Right lobe of liver (tissue), 6 donors: Measurements from ENCODE around the gene ZXDC. TPM values are rescaled to one million over a fixed set of nuclear protein-coding genes. Genes with fewer than 3 reads are reported as not detected.

Experiments used
- ATAC-seq, 4 donors: fragments of 200-7000 bp; cut with Tn5 transposase; one replicate each; pipeline ENCODE4 v1.9.1; 2020; ENCODE audit warnings: mild to moderate bottlenecking in 4 of 4, moderate library complexity in 4 of 4
- DNase-seq, 3 donors: peaks; one replicate each; pipeline ENCODE4 v3.0.0-alpha.2; 2020
- H3K27ac ChIP-seq, 3 donors: fragments of 200-600 bp; one replicate each; pipeline ENCODE4 v1.8.0; 2022
- H3K27me3 ChIP-seq, 2 donors: fragments of 200-600 bp; one replicate each; pipeline ENCODE4 v1.8.0; 2022
- H3K36me3 ChIP-seq, 4 donors: fragments of 200-600 bp; sonication (generic) in 1 of 4; one replicate each; pipeline versions ENCODE4 v1.5.1 to v1.8.0; 2017 to 2022; ENCODE audit warnings: control low read depth in 1 of 4
- H3K4me1 ChIP-seq, 4 donors: fragments of 200-600 bp; sonication (generic) in 1 of 4; one replicate each; pipeline versions ENCODE4 v1.5.1 to v1.8.0; 2017 to 2022; ENCODE audit warnings: control low read depth in 1 of 4
- H3K4me3 ChIP-seq, 3 donors: fragments of 200-600 bp; one replicate each; pipeline ENCODE4 v1.8.0; 2022
- H3K9me3 ChIP-seq, 4 donors: fragments of 200-600 bp; sonication (generic) in 1 of 4; one replicate each; pipeline versions ENCODE4 v1.5.1 to v1.8.0; 2017 to 2022; ENCODE audit warnings: control low read depth in 1 of 4
- POLR2A ChIP-seq: fragments of 450-650 bp; IDR thresholded peaks from one replicate; pipeline ENCODE4 v1.6.1; 2017; ENCODE audit warnings: antibody characterized with exemption, mild to moderate bottlenecking
- WGBS: methylation state at CpG from one replicate; pipeline ENCODE4 v1.1.6; 2018; ENCODE audit warnings: low coverage, low lambda C conversion rate; ENCODE audit not compliant: insufficient coverage; ENCODE audit errors: missing lambda C conversion rate; 5-methylcytosine and 5-hydroxymethylcytosine counted together
- intact Hi-C, 2 donors: fragments of 100-400 bp; cut with DNase I; formaldehyde crosslinking; loops; one replicate each; pipeline versions ENCODE4 v1.11.2 to v1.14.1; 2022
- total RNA-seq, 6 experiments: library from RNA; depleted of rRNA in 2 of 6; stranded (reverse); fragments of >200 nt in 2 of 6; fragmentation: NEBNext Ultra II Directional in 3 of 6; extraction: Animal tissue kit (Norgen Biotek cat#: 25700) in 3 of 6; gene quantifications; one replicate each; pipeline versions ENCODE4 v1.1.0 to v1.2.4, GENCODE V29; 2016 to 2023
- TF ChIP-seq, protein P1 (sequence below), 4 donors: fragments of 200-600 bp in 3 of 4; fragments of 450-650 bp in 1 of 4; IDR thresholded peaks; one replicate each; pipeline versions ENCODE4 v1.5.1 to v1.8.0; 2016 to 2022; ENCODE audit warnings: antibody characterized with exemption in 4 of 4, mild to moderate bottlenecking in 2 of 4
- donor health status: DM: no; HTN: yes; CAD: no.
- donor health status: DM: no; HTN: no; CAD: no.
- donor health status: DM: no; HTN: no; CAD: no.
- donor health status: DM: no; HTN: yes; CAD: no.
- donor health status: DM: no; HTN: yes; CAD: no.

The ZXDC gene
- total RNA-seq, 6 experiments from 2014 or later: 16.4 to 30.2 (median 24.0) TPM

DNA sequence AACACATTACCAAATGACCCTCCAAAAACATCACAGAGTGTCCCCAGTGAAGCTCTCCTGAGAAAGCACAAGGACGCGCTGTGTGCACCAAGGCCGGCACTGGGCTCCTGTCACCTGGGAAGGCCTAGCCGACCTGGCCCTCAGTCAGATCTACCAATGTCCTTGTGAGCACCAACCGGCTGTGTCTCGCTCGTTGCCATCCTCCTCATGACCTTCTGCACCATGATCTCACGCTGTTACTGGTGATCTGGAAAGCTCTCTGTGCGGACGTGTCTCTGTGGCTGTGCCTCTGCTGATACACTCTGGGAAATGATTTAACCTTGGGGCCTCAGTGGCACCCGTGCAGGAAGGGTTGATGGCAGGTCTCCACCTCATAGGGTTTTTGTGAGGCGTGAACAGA lies 24.2 kb downstream of the ZXDC start:
- intact Hi-C loops: no loop called here
- WGBS: 92% methylated on average over 5 of the region's 12 CpGs
- DNase-seq (peak in 1 of 3 donors; percentile 28), ATAC-seq (no peak)
- TF ChIP-seq, protein P1, sequence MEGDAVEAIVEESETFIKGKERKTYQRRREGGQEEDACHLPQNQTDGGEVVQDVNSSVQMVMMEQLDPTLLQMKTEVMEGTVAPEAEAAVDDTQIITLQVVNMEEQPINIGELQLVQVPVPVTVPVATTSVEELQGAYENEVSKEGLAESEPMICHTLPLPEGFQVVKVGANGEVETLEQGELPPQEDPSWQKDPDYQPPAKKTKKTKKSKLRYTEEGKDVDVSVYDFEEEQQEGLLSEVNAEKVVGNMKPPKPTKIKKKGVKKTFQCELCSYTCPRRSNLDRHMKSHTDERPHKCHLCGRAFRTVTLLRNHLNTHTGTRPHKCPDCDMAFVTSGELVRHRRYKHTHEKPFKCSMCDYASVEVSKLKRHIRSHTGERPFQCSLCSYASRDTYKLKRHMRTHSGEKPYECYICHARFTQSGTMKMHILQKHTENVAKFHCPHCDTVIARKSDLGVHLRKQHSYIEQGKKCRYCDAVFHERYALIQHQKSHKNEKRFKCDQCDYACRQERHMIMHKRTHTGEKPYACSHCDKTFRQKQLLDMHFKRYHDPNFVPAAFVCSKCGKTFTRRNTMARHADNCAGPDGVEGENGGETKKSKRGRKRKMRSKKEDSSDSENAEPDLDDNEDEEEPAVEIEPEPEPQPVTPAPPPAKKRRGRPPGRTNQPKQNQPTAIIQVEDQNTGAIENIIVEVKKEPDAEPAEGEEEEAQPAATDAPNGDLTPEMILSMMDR (IDR thresholded peaks at IDR 0.05): no peak
- TF ChIP-seq POLR2A: no peak
- no peak overlapping the region for H3K4me3 ChIP-seq
- peaks cover 5 to 31% (median 16%) of the 10 kb centered on the region in 4 donors for H3K36me3 ChIP-seq
- no peak overlapping the region for H3K27ac ChIP-seq
- no peaks in the 10 kb centered on the region for H3K9me3 ChIP-seq
- peaks cover 0 to 47% (median 18%) of the 10 kb centered on the region in 4 donors for H3K4me1 ChIP-seq
- no peaks in the 10 kb centered on the region for H3K27me3 ChIP-seq

DNA sequence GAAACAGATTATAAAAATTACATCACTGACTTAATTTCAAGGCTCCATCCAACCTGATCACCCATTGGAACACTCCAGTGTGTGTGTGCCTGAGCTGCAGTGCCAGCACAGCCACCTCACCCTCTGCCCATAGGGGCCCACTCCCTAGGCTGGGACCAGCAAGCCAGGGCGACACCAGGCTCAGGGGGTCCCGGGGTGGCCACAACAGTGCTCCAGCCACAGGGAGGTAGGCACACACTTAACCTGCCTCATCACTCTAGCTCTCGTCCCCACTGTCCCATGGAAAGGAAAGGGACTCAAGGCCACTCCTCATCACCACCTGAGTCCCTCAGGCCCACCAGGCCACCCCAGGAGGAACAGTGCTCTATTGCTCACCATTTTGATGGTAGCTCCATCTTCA lies 24.9 kb downstream of the ZXDC start:
- Histone ChIP-seq H3K36me3 (peaks cover 5 to 31% (median 15%) of the 10 kb centered on the region in 4 donors), H3K27ac (peak overlapping the region in 1 of 3 donors; percentile 56), H3K4me1 (peaks cover 0 to 50% (median 22%) of the 10 kb centered on the region in 4 donors), H3K4me3 (no peak overlapping the region), H3K9me3 (no peaks in the 10 kb centered on the region), H3K27me3 (no peaks in the 10 kb centered on the region)
- no CpG with 5 or more reads among the region's 3 CpGs for WGBS
- TF ChIP-seq POLR2A: no peak
- TF ChIP-seq, protein P1 (IDR thresholded peaks at IDR 0.05): no peak
- DNase-seq (no peak), ATAC-seq (no peak)
- intact Hi-C loops: no loop called here

DNA sequence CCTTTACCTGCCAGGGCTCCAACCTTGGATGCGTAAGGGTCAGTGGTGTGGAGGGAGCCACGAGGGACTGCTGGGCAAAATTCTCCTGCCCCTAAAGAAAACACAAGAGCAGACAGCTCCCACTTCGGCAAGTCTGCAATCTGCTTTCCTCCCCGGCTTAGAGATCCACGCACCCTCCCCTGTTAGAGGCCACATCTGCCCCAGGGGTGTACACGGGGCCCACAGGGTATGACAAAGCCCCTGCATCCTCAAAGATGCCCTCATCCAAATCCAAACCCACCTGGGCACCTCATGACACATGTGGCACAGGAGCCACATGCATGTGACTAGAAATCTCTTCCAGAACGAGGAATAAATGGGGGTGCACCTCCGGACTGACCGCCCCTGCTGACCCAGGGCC lies 25.5 kb downstream of the ZXDC start:
- H3K9me3 ChIP-seq: no peaks in the 10 kb centered on the region
- DNase-seq: no peak
- TF ChIP-seq POLR2A: no peak
- TF ChIP-seq, protein P1 (IDR thresholded peaks at IDR 0.05): no peak
- H3K27me3 ChIP-seq: no peaks in the 10 kb centered on the region
- H3K27ac ChIP-seq: peak overlapping the region in 2 of 3 donors; percentile 41 to 56
- intact Hi-C loops: no loop called here
- WGBS: 57% methylated on average over 4 of the region's 9 CpGs
- ATAC-seq: no peak
- peaks cover 0 to 50% (median 23%) of the 10 kb centered on the region in 4 donors for H3K4me1 ChIP-seq
- H3K36me3 ChIP-seq: peaks cover 5 to 31% (median 15%) of the 10 kb centered on the region in 4 donors
- no peak overlapping the region for H3K4me3 ChIP-seq

DNA sequence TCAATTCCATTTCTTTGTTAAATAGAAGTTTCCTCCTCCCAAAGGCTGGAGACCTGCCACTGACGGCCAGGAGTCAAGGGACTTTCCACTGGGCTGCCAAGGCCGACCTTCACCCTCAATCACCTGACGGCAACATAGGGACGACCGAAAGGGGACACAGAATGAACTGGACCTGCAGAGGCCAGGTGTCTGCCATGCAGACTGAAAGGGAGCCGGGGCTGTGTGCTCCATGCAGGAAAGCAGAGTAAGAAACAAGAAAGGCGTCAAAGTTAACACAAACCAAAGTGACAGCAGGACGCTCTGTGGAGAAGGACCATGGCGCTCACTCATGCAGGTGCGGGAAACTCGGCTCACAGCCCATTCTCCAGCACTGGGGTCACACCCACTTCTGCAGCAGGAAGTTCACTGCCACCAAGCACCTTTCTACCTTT lies 26.1 kb downstream of the ZXDC start:
- TF ChIP-seq POLR2A: no peak
- TF ChIP-seq, protein P1 (IDR thresholded peaks at IDR 0.05): no peak
- DNase-seq: peak; percentile 83 to 91 (median 87)
- 18% methylated on average over 8 of the region's 11 CpGs for WGBS
- ATAC-seq: peak; percentile 79 to 87 (median 80)
- H3K36me3 ChIP-seq: peaks cover 5 to 29% (median 14%) of the 10 kb centered on the region in 4 donors
- no peak overlapping the region for H3K4me3 ChIP-seq
- H3K4me1 ChIP-seq: peaks cover 0 to 50% (median 23%) of the 10 kb centered on the region in 4 donors
- intact Hi-C loops: no loop called here
- H3K9me3 ChIP-seq: no peaks in the 10 kb centered on the region
- H3K27ac ChIP-seq: peak overlapping the region in 2 of 3 donors; percentile 41 to 56
- H3K27me3 ChIP-seq: no peaks in the 10 kb centered on the region

DNA sequence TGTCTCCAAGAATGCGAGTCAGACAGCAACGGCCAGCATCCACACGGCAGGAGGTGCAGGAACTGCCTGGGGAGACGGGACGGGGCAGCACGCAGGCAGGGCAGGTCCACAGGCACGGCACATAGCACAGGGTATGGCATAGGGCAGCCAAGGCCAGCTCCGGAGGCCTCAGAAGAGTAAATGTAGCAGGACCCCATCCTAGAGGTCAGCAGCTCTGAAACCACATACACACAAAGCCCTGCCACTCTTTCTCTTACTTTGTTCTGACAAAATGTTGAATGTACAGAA lies 26.9 kb downstream of the ZXDC start:
- Histone ChIP-seq H3K9me3 (no peaks in the 10 kb centered on the region), H3K36me3 (peaks cover 5 to 26% (median 12%) of the 10 kb centered on the region in 4 donors), H3K27me3 (no peaks in the 10 kb centered on the region), H3K4me3 (no peak overlapping the region), H3K4me1 (peaks cover 0 to 50% (median 23%) of the 10 kb centered on the region in 4 donors), H3K27ac (peak overlapping the region in 1 of 3 donors; percentile 56)
- ATAC-seq (no peak), DNase-seq (no peak)
- 100% methylated on average over 6 of the region's 8 CpGs for WGBS
- no peak for TF ChIP-seq POLR2A
- TF ChIP-seq, protein P1 (IDR thresholded peaks at IDR 0.05): no peak
- intact Hi-C loops: no loop called here
